GM12878 (cell line): Measurements from ENCODE around the gene SPCS2. TPM values are rescaled to one million over a fixed set of nuclear protein-coding genes. Genes with fewer than 3 reads are reported as not detected.
A peak's percentile ranks its signal among the peaks of the same experiment; 100 is the strongest.

Source experiments
- ATAC-seq: fragments of 200-7000 bp; cut with Tn5 transposase; 3 replicates; pipeline ENCODE4 v1.9.1; 2020; ENCODE audit warnings: mild to moderate bottlenecking, moderate library complexity
- BruUV-seq: library from RNA; stranded (reverse); fragments of 400-500 nt; replicated peaks from 2 replicates; lab custom pipeline; 2021; lab: Mats Ljungman, UMichigan
- CTCF ChIA-PET: fragments of 300-600 bp; sonication (Branson Sonifier 250); formaldehyde crosslinking; extraction: SDS; loops from one replicate; lab custom pipeline; 2021; ENCODE audit warnings: inconsistent platforms; lab: Yijun Ruan, JAX
- POLR2A ChIA-PET: fragments of 350-600 bp; formaldehyde crosslinking; extraction: SDS; loops from one replicate; lab custom pipeline; 2021; ENCODE audit warnings: inconsistent platforms; lab: Charles Lee
- RAD21 ChIA-PET: fragments of 300-600 bp; sonication (Branson Sonifier 250); formaldehyde crosslinking; loops from one replicate; lab custom pipeline; 2023; ENCODE audit warnings: antibody characterized with exemption; ENCODE audit not compliant: unreplicated experiment; lab: Charles Lee
- SMC1A ChIA-PET: fragments of 300-600 bp; sonication (Branson Sonifier 250); formaldehyde crosslinking; loops from one replicate; lab custom pipeline; 2023; ENCODE audit not compliant: unreplicated experiment, uncharacterized antibody; lab: Charles Lee
- DNase-seq: peaks from one replicate; pipeline ENCODE4 v3.0.0-alpha.2; 2011; ENCODE audit warnings: low read depth, low spot score
- FAIRE-seq: peaks from 3 replicates; lab custom pipeline; 2011; peaks lifted over from hg19 to GRCh38; lab: Jason Lieb, UNC
- H2AFZ ChIP-seq: 2 replicates; pipeline ENCODE4 v1.6.0; 2011; ENCODE audit warnings: low read depth, low read length, control low read depth; ENCODE audit not compliant: control insufficient read depth
- H3K27ac ChIP-seq: 2 replicates; pipeline ENCODE4 v1.5.1; 2011; ENCODE audit warnings: control low read depth; ENCODE audit not compliant: control insufficient read depth, insufficient read depth
- H3K27me3 ChIP-seq, 2 experiments: replicated peaks in 1 of 2; 2 replicates each; pipeline versions ENCODE4 v1.6.0 to v1.6.1; 2011; ENCODE audit warnings: low read length in 1 of 2; ENCODE audit not compliant: control insufficient read depth in 2 of 2, insufficient read depth in 2 of 2
- H3K36me3 ChIP-seq, 2 experiments: 2 replicates each; pipeline ENCODE4 v1.5.1; 2011; ENCODE audit warnings: low read length in 1 of 2; ENCODE audit not compliant: control insufficient read depth in 2 of 2, insufficient read depth in 2 of 2
- H3K4me1 ChIP-seq: 2 replicates; pipeline ENCODE4 v1.6.1; 2011; ENCODE audit warnings: mild to moderate bottlenecking, low read length, moderate library complexity, mixed read lengths; ENCODE audit not compliant: control insufficient read depth, insufficient read depth
- H3K4me2 ChIP-seq: 2 replicates; pipeline ENCODE4 v1.6.0; 2011; ENCODE audit warnings: control low read depth; ENCODE audit not compliant: control insufficient read depth, insufficient read depth
- H3K4me3 ChIP-seq: fragments of 200-600 bp; sonication (generic); 2 replicates; pipeline ENCODE4 v1.5.1; 2016
- H3K79me2 ChIP-seq: 2 replicates; pipeline ENCODE4 v1.6.0; 2011; ENCODE audit warnings: low read length; ENCODE audit not compliant: control insufficient read depth, insufficient read depth
- H3K9ac ChIP-seq: 2 replicates; pipeline ENCODE4 v1.8.0; 2011; ENCODE audit warnings: low read length, control low read depth, mixed read lengths; ENCODE audit not compliant: control insufficient read depth, insufficient read depth
- H3K9me3 ChIP-seq: replicated peaks from 3 replicates; pipeline ENCODE4 v1.5.1; 2011; ENCODE audit warnings: mild to moderate bottlenecking, low read length; ENCODE audit not compliant: control insufficient read depth, insufficient read depth
- H4K20me1 ChIP-seq: 2 replicates; pipeline ENCODE4 v1.6.0; 2011; ENCODE audit not compliant: control insufficient read depth, insufficient read depth
- CBFB ChIP-seq: IDR thresholded peaks from 2 replicates; pipeline ENCODE4 v1.6.1; 2016; ENCODE audit warnings: antibody characterized with exemption, low read depth
- HCFC1 ChIP-seq: fragments of 150-350 bp; IDR thresholded peaks from 2 replicates; pipeline ENCODE4 v1.6.1; 2014; ENCODE audit warnings: low read length
- HDGF ChIP-seq: fragments of 450-650 bp; IDR thresholded peaks from 2 replicates; pipeline ENCODE4 v1.6.1; 2016; ENCODE audit warnings: antibody characterized with exemption
- PAX5 ChIP-seq: IDR thresholded peaks from 2 replicates; pipeline ENCODE4 v1.6.1; 2011; ENCODE audit warnings: low read depth, low read length, borderline replicate concordance
- PAX8 ChIP-seq: fragments of 450-650 bp; IDR thresholded peaks from 2 replicates; pipeline ENCODE4 v1.6.1; 2017; ENCODE audit warnings: mild to moderate bottlenecking, moderate library complexity
- PML ChIP-seq: IDR thresholded peaks from 2 replicates; pipeline ENCODE4 v1.6.1; 2012; ENCODE audit warnings: low read length, inconsistent platforms
- POU2F2 ChIP-seq: IDR thresholded peaks from 3 replicates; pipeline ENCODE4 v1.6.1; 2011; ENCODE audit warnings: low read depth, mild to moderate bottlenecking, low read length, borderline replicate concordance
- RUNX3 ChIP-seq: IDR thresholded peaks from 2 replicates; pipeline ENCODE4 v1.6.1; 2012; ENCODE audit warnings: low read length, inconsistent platforms
- SUPT20H ChIP-seq: IDR thresholded peaks from 2 replicates; pipeline ENCODE4 v1.6.1; 2011; ENCODE audit warnings: low read depth, mild to moderate bottlenecking, low read length, moderate library complexity, borderline replicate concordance; ENCODE audit not compliant: control insufficient read depth
- WRNIP1 ChIP-seq: IDR thresholded peaks from 2 replicates; pipeline ENCODE4 v1.6.1; 2011; ENCODE audit warnings: low read depth, low read length, improper control_type of control experiment, borderline replicate concordance
- WGBS: methylation state at CpG from one replicate; pipeline ENCODE4 v1.1.6; 2016; ENCODE audit warnings: low lambda C conversion rate; ENCODE audit not compliant: insufficient replicate concordance, insufficient coverage; ENCODE audit errors: missing lambda C conversion rate; 5-methylcytosine and 5-hydroxymethylcytosine counted together
- in situ Hi-C: fragments of 300-500 bp; cut with MboI; formaldehyde crosslinking; loops from 9 replicates; pipeline ENCODE4 v1.14.3; 2018; ENCODE audit warnings: mixed read lengths
- intact Hi-C: fragments of 100-400 bp; cut with micrococcal nuclease; formaldehyde crosslinking; loops from one replicate; pipeline ENCODE4 v1.14.2; 2022; ENCODE audit not compliant: unreplicated experiment
- polyA plus RNA-seq, 11 experiments: library from polyadenylated mRNA; depleted of rRNA in 4 of 11; unstranded in 6 of 11; stranded (reverse) in 5 of 11; fragments of >200 nt; fragmentation: Nextera tagmentation in 4 of 11; fragmentation: Illumina TruSeq in 1 of 11; extraction: Ambion mirVana in 4 of 11; extraction: Trizol in 1 of 11; gene quantifications; 1 replicate in 1 of 11; 2 replicates in 10 of 11; pipeline versions ENCODE4 v1.2.1 to v1.2.3, GENCODE V29; 2011 to 2016; ENCODE audit warnings: inconsistent platforms in 2 of 11, missing spikeins in 2 of 11, low read depth in 1 of 11
- total RNA-seq, 4 experiments: library from RNA; depleted of rRNA in 3 of 4; stranded (reverse); fragments of >200 nt in 3 of 4; fragmentation: Illumina TruSeq in 1 of 4; extraction: Trizol in 1 of 4; gene quantifications; 2 replicates each; pipeline versions ENCODE4 v1.2.1 to v1.2.3, GENCODE V29; 2013 to 2021
- TF ChIP-seq, protein P1 (sequence below): IDR thresholded peaks from 2 replicates; pipeline ENCODE4 v1.6.1; 2012; ENCODE audit warnings: low read depth, low read length, improper control_type of control experiment
- TF ChIP-seq, protein P2 (sequence below): IDR thresholded peaks from 2 replicates; pipeline ENCODE4 v1.6.1; 2012; ENCODE audit warnings: mild to moderate bottlenecking, low read depth, low read length
- TF ChIP-seq, protein P3 (sequence below): fragments of 450-650 bp; IDR thresholded peaks from 2 replicates; pipeline ENCODE4 v1.6.1; 2016; ENCODE audit warnings: mild to moderate bottlenecking
- TF ChIP-seq, protein P4 (sequence below): fragments of 450-650 bp; IDR thresholded peaks from 2 replicates; pipeline ENCODE4 v1.6.1; 2017; ENCODE audit warnings: mild to moderate bottlenecking, low read depth, inconsistent platforms; ENCODE audit not compliant: poor library complexity, severe bottlenecking

Gene SPCS2
- total and polyA plus RNA-seq, 10 of the 15 experiments (the other 5 are each of a cell fraction or from before 2014, with no cell fraction given): 40.7 to 661 (median 192) TPM

DNA sequence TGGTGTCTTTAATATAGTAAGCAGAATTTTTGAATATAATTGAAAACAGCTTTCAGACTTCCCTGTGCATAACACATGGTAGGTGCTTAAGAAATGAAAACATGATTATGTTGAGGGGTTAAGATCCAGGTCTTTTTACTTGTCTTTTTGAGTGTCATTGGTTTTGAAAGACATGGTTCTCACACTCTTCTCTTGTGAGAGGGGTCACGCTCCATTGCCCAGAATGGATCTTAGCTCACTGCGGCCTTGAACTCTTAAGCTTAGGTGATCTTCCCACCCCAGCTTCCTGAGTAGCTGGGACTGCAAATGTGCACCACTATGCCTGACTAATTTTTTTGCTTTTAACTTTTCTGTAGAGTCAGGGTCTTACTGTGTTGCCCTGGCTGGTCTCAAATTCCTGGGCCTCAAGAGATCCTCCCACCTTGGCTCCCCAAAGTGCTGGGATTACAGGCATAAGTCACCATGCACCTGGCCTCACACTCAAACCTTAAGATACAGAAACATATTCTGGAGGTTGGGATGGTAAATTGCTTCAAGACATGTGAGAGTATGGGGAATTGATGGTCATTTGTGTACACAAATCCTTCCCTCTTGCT lies 1.4 kb downstream of the SPCS2 start:
- Histone ChIP-seq H4K20me1 (no peaks in the 10 kb centered on the region), H3K9me3 (no peaks in the 10 kb centered on the region; the same call in 2 of the 3 replicates), H3K4me2 (peak overlapping the region; percentile 91), H3K36me3 (peaks cover 0 to 6% of the 10 kb centered on the region in 2 experiments; a peak in 2 of 4 replicates), H3K27ac (peak overlapping the region; percentile 92), H3K27me3 (no peaks in the 10 kb centered on the region), H3K4me1 (peaks cover 20% of the 10 kb centered on the region), H2AFZ (no peak overlapping the region), H3K4me3 (peak overlapping the region; percentile 88), H3K9ac (peak overlapping the region; percentile 92), H3K79me2 (peaks cover 71% of the 10 kb centered on the region)
- ChIA-PET RAD21 (interaction anchor here (1.1 to 2.5 kb wide), 5 partner anchors 10 to 298 kb away, joined by 3 to 10 read pairs (median 4); partner anchors contain the start of gene NEU3), SMC1A (interaction anchor here (0.6 to 1.5 kb wide), 8 partner anchors 10 to 971 kb away, joined by 3 to 6 read pairs (median 4); partner anchors contain the start of gene NEU3), CTCF (interaction anchor here (1.5 to 1.6 kb wide), 2 partner anchors 20 to 72 kb away, joined by 4 to 8 read pairs; no protein-coding TSS in a partner anchor), POLR2A (interaction anchor here (0.6 to 1.4 kb wide), 4 partner anchors 11 to 399 kb away, joined by 3 to 5 read pairs (median 4); partner anchors contain the start of gene NEU3)
- 0% methylated on average over 2 of the region's 2 CpGs for WGBS
- intact Hi-C loops (no loop called here), in situ Hi-C loops (no loop called here)
- BruUV-seq: no TSS peak
- DNase-seq: peak; percentile 61
- peak; percentile 97 for TF ChIP-seq PAX8
- TF ChIP-seq, protein P1, sequence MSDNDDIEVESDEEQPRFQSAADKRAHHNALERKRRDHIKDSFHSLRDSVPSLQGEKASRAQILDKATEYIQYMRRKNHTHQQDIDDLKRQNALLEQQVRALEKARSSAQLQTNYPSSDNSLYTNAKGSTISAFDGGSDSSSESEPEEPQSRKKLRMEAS: no peak
- TF ChIP-seq PML: no peak
- TF ChIP-seq, protein P2, sequence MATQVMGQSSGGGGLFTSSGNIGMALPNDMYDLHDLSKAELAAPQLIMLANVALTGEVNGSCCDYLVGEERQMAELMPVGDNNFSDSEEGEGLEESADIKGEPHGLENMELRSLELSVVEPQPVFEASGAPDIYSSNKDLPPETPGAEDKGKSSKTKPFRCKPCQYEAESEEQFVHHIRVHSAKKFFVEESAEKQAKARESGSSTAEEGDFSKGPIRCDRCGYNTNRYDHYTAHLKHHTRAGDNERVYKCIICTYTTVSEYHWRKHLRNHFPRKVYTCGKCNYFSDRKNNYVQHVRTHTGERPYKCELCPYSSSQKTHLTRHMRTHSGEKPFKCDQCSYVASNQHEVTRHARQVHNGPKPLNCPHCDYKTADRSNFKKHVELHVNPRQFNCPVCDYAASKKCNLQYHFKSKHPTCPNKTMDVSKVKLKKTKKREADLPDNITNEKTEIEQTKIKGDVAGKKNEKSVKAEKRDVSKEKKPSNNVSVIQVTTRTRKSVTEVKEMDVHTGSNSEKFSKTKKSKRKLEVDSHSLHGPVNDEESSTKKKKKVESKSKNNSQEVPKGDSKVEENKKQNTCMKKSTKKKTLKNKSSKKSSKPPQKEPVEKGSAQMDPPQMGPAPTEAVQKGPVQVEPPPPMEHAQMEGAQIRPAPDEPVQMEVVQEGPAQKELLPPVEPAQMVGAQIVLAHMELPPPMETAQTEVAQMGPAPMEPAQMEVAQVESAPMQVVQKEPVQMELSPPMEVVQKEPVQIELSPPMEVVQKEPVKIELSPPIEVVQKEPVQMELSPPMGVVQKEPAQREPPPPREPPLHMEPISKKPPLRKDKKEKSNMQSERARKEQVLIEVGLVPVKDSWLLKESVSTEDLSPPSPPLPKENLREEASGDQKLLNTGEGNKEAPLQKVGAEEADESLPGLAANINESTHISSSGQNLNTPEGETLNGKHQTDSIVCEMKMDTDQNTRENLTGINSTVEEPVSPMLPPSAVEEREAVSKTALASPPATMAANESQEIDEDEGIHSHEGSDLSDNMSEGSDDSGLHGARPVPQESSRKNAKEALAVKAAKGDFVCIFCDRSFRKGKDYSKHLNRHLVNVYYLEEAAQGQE: no peak
- TF ChIP-seq POU2F2: no peak
- no peak for TF ChIP-seq SUPT20H
- peak; percentile 99 for TF ChIP-seq PAX5
- no peak for TF ChIP-seq CBFB
- TF ChIP-seq WRNIP1: no peak
- TF ChIP-seq, protein P3, sequence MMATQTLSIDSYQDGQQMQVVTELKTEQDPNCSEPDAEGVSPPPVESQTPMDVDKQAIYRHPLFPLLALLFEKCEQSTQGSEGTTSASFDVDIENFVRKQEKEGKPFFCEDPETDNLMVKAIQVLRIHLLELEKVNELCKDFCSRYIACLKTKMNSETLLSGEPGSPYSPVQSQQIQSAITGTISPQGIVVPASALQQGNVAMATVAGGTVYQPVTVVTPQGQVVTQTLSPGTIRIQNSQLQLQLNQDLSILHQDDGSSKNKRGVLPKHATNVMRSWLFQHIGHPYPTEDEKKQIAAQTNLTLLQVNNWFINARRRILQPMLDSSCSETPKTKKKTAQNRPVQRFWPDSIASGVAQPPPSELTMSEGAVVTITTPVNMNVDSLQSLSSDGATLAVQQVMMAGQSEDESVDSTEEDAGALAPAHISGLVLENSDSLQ: no peak
- TF ChIP-seq RUNX3: peak; percentile 41
- TF ChIP-seq HCFC1: no peak
- no peak for TF ChIP-seq HDGF
- TF ChIP-seq, protein P4, sequence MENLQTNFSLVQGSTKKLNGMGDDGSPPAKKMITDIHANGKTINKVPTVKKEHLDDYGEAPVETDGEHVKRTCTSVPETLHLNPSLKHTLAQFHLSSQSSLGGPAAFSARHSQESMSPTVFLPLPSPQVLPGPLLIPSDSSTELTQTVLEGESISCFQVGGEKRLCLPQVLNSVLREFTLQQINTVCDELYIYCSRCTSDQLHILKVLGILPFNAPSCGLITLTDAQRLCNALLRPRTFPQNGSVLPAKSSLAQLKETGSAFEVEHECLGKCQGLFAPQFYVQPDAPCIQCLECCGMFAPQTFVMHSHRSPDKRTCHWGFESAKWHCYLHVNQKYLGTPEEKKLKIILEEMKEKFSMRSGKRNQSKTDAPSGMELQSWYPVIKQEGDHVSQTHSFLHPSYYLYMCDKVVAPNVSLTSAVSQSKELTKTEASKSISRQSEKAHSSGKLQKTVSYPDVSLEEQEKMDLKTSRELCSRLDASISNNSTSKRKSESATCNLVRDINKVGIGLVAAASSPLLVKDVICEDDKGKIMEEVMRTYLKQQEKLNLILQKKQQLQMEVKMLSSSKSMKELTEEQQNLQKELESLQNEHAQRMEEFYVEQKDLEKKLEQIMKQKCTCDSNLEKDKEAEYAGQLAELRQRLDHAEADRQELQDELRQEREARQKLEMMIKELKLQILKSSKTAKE: no peak
- no peak for FAIRE-seq
- peak; percentile 37 for ATAC-seq
